Neural progenitor cell (in vitro differentiated cells): Measurements from ENCODE around the gene IQGAP2. TPM values are rescaled to one million over a fixed set of nuclear protein-coding genes. Genes with fewer than 3 reads are reported as not detected.

Experiments
- DNase-seq: peaks from one replicate; pipeline ENCODE4 v3.0.0-alpha.2; 2016; ENCODE audit warnings: low spot score
- H2AFZ ChIP-seq: fragments of 200-600 bp; sonication (generic); replicated peaks from 2 replicates; pipeline ENCODE4 v1.6.1; 2016; ENCODE audit warnings: antibody characterized with exemption
- H3F3A ChIP-seq: fragments of 200-600 bp; sonication (generic); 2 replicates; pipeline ENCODE4 v1.6.1; 2016; ENCODE audit warnings: antibody characterized with exemption, low read depth
- H3K27ac ChIP-seq: fragments of 200-600 bp; sonication (generic); 2 replicates; pipeline ENCODE4 v1.5.1; 2016; ENCODE audit warnings: mild to moderate bottlenecking
- H3K27me3 ChIP-seq: fragments of 200-600 bp; sonication (generic); 2 replicates; pipeline ENCODE4 v1.6.1; 2016; ENCODE audit warnings: mild to moderate bottlenecking, moderate library complexity
- H3K36me3 ChIP-seq: fragments of 200-600 bp; sonication (generic); 2 replicates; pipeline ENCODE4 v1.5.1; 2016
- H3K4me1 ChIP-seq: fragments of 200-600 bp; sonication (generic); 2 replicates; pipeline ENCODE4 v1.6.1; 2016; ENCODE audit warnings: mixed run types
- H3K4me2 ChIP-seq: fragments of 200-600 bp; sonication (generic); 2 replicates; pipeline ENCODE4 v1.6.1; 2016
- H3K4me3 ChIP-seq: fragments of 200-600 bp; sonication (generic); 2 replicates; pipeline ENCODE4 v1.5.1; 2016
- H3K79me2 ChIP-seq: fragments of 200-600 bp; sonication (generic); 2 replicates; pipeline ENCODE4 v1.6.1; 2016; ENCODE audit warnings: low read depth
- H3K9ac ChIP-seq: fragments of 200-600 bp; sonication (generic); 2 replicates; pipeline ENCODE4 v1.6.1; 2016
- H3K9me3 ChIP-seq: fragments of 200-600 bp; sonication (generic); 2 replicates; pipeline ENCODE4 v1.5.1; 2016; ENCODE audit warnings: low read depth
- H4K20me1 ChIP-seq: fragments of 200-600 bp; sonication (generic); 2 replicates; pipeline ENCODE4 v1.6.1; 2016; ENCODE audit warnings: low read depth
- H3K27ac Mint-ChIP-seq: 3 replicates; pipeline ENCODE4 v1.8.0; 2021; ENCODE audit warnings: mixed read lengths
- H3K27me3 Mint-ChIP-seq: 2 replicates; pipeline ENCODE4 v1.8.0; 2022; ENCODE audit warnings: low read depth, mild to moderate bottlenecking, inconsistent platforms, moderate library complexity, mixed read lengths; ENCODE audit not compliant: insufficient read depth
- H3K36me3 Mint-ChIP-seq: 3 replicates; pipeline ENCODE4 v1.8.0; 2021; ENCODE audit warnings: mixed read lengths
- H3K4me1 Mint-ChIP-seq: 3 replicates; pipeline ENCODE4 v1.8.0; 2021; ENCODE audit warnings: mixed read lengths
- H3K4me3 Mint-ChIP-seq: 3 replicates; pipeline ENCODE4 v1.8.0; 2021; ENCODE audit warnings: mild to moderate bottlenecking, moderate library complexity, mixed read lengths
- H3K9me3 Mint-ChIP-seq: 3 replicates; pipeline ENCODE4 v1.8.0; 2020; ENCODE audit warnings: mixed read lengths
- EZH2 ChIP-seq: fragments of 200-600 bp; sonication (generic); IDR thresholded peaks from 2 replicates; pipeline ENCODE4 v1.6.1; 2017; ENCODE audit warnings: antibody characterized with exemption, mild to moderate bottlenecking, moderate library complexity
- EZH2phosphoT487 ChIP-seq: fragments of 200-600 bp; sonication (generic); IDR thresholded peaks from 2 replicates; pipeline ENCODE4 v1.6.1; 2017; ENCODE audit warnings: antibody characterized with exemption
- total RNA-seq: library from RNA; depleted of rRNA; stranded (reverse); fragments of >200 nt; gene quantifications from 2 replicates; pipeline ENCODE4 v1.2.3, GENCODE V29; 2015; ENCODE audit warnings: low replicate concordance
- TF ChIP-seq, protein P1 (sequence below): fragments of 200-600 bp; sonication (generic); IDR thresholded peaks from 2 replicates; pipeline ENCODE4 v1.5.1; 2017; ENCODE audit warnings: antibody characterized with exemption, mild to moderate bottlenecking

Gene IQGAP2
- total RNA-seq, 1 donor from 2014 or later = 37.7 TPM

DNA sequence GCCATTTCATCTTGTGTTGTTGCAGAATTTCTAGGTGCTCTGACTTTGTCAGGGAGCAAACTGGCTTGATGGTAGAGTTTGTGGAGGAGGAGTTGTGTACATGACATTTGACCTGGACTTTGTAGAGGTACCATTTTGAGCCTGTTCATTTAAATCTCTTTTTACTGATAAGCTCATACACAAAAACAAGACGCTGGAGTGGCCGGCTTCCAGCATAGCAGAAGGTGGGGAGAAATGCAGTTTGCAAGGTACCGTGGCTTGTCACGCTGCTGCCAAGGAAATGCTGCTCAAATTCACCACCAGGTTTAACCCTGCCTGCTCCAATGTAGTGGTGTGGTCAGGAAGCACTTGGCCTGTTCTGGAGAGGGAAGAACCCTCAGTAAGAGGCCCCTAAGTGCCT is 18.9 kb upstream of the IQGAP2 start:
- Histone ChIP-seq H3K4me2 (no peak overlapping the region), H3K9ac (no peak overlapping the region), H3K9me3 (no peaks in the 10 kb centered on the region), H3K27ac (no peak overlapping the region), H3F3A (no peaks in the 10 kb centered on the region), H4K20me1 (no peaks in the 10 kb centered on the region), H3K27me3 (no peaks in the 10 kb centered on the region), H3K4me3 (no peak overlapping the region), H3K4me1 (peaks cover 13% of the 10 kb centered on the region), H2AFZ (no peak overlapping the region), H3K79me2 (no peaks in the 10 kb centered on the region), H3K36me3 (no peaks in the 10 kb centered on the region)
- H3K36me3 Mint-ChIP-seq = no peaks in the 10 kb centered on the region
- H3K4me1 Mint-ChIP-seq = peaks cover 49% of the 10 kb centered on the region
- H3K27ac Mint-ChIP-seq = no peak overlapping the region
- no peaks in the 10 kb centered on the region for H3K9me3 Mint-ChIP-seq
- no peak overlapping the region for H3K4me3 Mint-ChIP-seq
- H3K27me3 Mint-ChIP-seq = peaks cover 4% of the 10 kb centered on the region
- DNase-seq = no peak
- TF ChIP-seq EZH2phosphoT487 = no peak
- TF ChIP-seq, protein P1, sequence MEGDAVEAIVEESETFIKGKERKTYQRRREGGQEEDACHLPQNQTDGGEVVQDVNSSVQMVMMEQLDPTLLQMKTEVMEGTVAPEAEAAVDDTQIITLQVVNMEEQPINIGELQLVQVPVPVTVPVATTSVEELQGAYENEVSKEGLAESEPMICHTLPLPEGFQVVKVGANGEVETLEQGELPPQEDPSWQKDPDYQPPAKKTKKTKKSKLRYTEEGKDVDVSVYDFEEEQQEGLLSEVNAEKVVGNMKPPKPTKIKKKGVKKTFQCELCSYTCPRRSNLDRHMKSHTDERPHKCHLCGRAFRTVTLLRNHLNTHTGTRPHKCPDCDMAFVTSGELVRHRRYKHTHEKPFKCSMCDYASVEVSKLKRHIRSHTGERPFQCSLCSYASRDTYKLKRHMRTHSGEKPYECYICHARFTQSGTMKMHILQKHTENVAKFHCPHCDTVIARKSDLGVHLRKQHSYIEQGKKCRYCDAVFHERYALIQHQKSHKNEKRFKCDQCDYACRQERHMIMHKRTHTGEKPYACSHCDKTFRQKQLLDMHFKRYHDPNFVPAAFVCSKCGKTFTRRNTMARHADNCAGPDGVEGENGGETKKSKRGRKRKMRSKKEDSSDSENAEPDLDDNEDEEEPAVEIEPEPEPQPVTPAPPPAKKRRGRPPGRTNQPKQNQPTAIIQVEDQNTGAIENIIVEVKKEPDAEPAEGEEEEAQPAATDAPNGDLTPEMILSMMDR = no peak
- no peak for TF ChIP-seq EZH2

DNA sequence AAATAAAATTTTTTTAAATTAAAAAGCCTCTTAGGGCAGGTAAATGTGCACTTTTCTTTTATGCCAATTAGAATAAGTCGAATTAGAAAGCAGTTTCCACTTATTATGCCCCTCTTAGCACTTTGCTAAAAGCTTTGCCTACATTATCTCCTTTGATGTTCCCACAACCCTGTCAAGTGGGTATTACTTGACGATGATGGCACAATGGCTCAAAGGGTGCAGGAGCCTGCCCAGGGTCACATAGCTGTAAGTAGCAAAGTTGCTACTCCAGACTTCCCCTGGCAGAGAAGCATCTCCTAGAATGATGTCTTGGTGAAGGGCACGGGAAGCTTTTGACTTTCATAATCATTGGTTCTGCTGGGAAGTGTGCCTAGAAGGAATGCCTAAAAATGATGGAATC is 18.4 kb upstream of the IQGAP2 start:
- Histone ChIP-seq H4K20me1 (no peaks in the 10 kb centered on the region), H2AFZ (no peak overlapping the region), H3K9me3 (no peaks in the 10 kb centered on the region), H3K27me3 (no peaks in the 10 kb centered on the region), H3K79me2 (no peaks in the 10 kb centered on the region), H3K36me3 (no peaks in the 10 kb centered on the region), H3K4me3 (no peak overlapping the region), H3K4me1 (peaks cover 14% of the 10 kb centered on the region), H3K27ac (no peak overlapping the region), H3K4me2 (no peak overlapping the region), H3K9ac (no peak overlapping the region), H3F3A (no peaks in the 10 kb centered on the region)
- H3K36me3 Mint-ChIP-seq = no peaks in the 10 kb centered on the region
- H3K4me1 Mint-ChIP-seq = peaks cover 51% of the 10 kb centered on the region
- no peak for DNase-seq
- no peak overlapping the region for H3K27ac Mint-ChIP-seq
- H3K27me3 Mint-ChIP-seq = peaks cover 4% of the 10 kb centered on the region
- TF ChIP-seq, protein P1 = no peak
- TF ChIP-seq EZH2 = no peak
- no peak for TF ChIP-seq EZH2phosphoT487
- no peaks in the 10 kb centered on the region for H3K9me3 Mint-ChIP-seq
- H3K4me3 Mint-ChIP-seq = no peak overlapping the region

DNA sequence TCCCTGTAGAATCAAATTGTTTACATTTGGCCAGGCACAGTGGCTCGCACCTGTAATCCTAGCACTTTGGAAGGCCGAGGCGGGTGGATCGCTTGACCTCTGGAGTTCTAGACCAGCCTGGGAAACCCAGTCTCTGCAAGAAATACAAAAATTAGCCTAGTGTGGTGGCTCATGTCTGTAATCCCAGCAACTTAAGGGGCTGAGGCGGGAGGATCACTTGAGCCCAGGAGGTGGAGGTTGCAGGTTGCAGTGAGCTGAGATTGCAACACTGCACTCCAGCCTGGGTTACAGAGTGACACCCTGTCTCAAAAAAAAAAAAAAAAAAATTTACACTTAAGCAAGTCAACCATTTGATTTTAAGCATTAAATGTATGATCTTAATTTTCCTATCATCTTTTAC is 17.5 kb upstream of the IQGAP2 start:
- Mint-ChIP-seq H3K36me3 (no peaks in the 10 kb centered on the region), H3K9me3 (no peaks in the 10 kb centered on the region), H3K4me1 (peaks cover 54% of the 10 kb centered on the region), H3K27ac (no peak overlapping the region), H3K27me3 (peaks cover 4% of the 10 kb centered on the region), H3K4me3 (no peak overlapping the region)
- Histone ChIP-seq H4K20me1 (no peaks in the 10 kb centered on the region), H2AFZ (no peak overlapping the region), H3K27ac (no peak overlapping the region), H3K36me3 (no peaks in the 10 kb centered on the region), H3F3A (no peaks in the 10 kb centered on the region), H3K4me1 (peaks cover 22% of the 10 kb centered on the region), H3K9ac (no peak overlapping the region), H3K4me3 (no peak overlapping the region), H3K27me3 (no peaks in the 10 kb centered on the region), H3K9me3 (no peaks in the 10 kb centered on the region), H3K4me2 (no peak overlapping the region), H3K79me2 (no peaks in the 10 kb centered on the region)
- no peak for DNase-seq
- TF ChIP-seq, protein P1 = no peak
- TF ChIP-seq EZH2phosphoT487 = no peak
- no peak for TF ChIP-seq EZH2
